Activated CD4-positive, alpha-beta memory T cell treated with anti-CD3 and anti-CD28 coated beads for 36 hours (primary cell): ENCODE data around the gene FRRS1. TPM values are rescaled to one million over a fixed set of nuclear protein-coding genes. Genes with fewer than 3 reads are reported as not detected.

ENCODE experiments used
- total RNA-seq, 2 experiments: library from RNA; stranded (reverse); gene quantifications; one replicate each; pipeline ENCODE4 v1.2.3, GENCODE V29; 2021

The FRRS1 gene
- total RNA-seq, 2 experiments from 2014 or later, result 0.64 to 0.77 TPM

Other genes with a start within 250 kb of the FRRS1 start
- not detected for gene PALMD, start 120.5 kb downstream of the FRRS1 start, total RNA-seq
- gene AGL, start 83.7 kb upstream of the FRRS1 start, total RNA-seq, result 10 to 100 TPM; 19.0 to 19.7 TPM
- 10 to 100 TPM; 16.5 to 18.3 TPM for gene SLC35A3, start 203.4 kb upstream of the FRRS1 start, total RNA-seq